HepG2 (cell line): ENCODE measurements around the gene FGFR3. TPM values are rescaled to one million over a fixed set of nuclear protein-coding genes. Genes with fewer than 3 reads are reported as not detected.
A peak's percentile ranks its signal among the peaks of the same experiment; 100 is the strongest.

Experiments used
- CAMTA2 ChIP-seq: sonication (generic); formaldehyde crosslinking; IDR thresholded peaks from 2 replicates; pipeline ENCODE4 v1.4.0; 2020; ENCODE audit warnings: mild to moderate bottlenecking, missing genetic modification reagents, borderline replicate concordance
- ELF4 ChIP-seq: sonication (generic); formaldehyde crosslinking; IDR thresholded peaks from 2 replicates; pipeline ENCODE4 v1.5.0; 2020; ENCODE audit warnings: missing genetic modification reagents, mild to moderate bottlenecking, moderate library complexity, borderline replicate concordance
- EZH2 ChIP-seq: conservative IDR thresholded peaks from 2 replicates; pipeline ENCODE4 v1.6.1; 2012; ENCODE audit warnings: mild to moderate bottlenecking, low read depth, low read length, moderate library complexity
- HNRNPL ChIP-seq: fragments of 200-400 bp; formaldehyde crosslinking; IDR thresholded peaks from 2 replicates; pipeline ENCODE4 v1.6.1; 2017; ENCODE audit warnings: mild to moderate bottlenecking, low read depth, low read length
- JUND ChIP-seq: sonication (generic); formaldehyde crosslinking; IDR thresholded peaks from 2 replicates; pipeline ENCODE4 v1.8.0; 2022; ENCODE audit warnings: mild to moderate bottlenecking, missing genetic modification reagents
- ONECUT2 ChIP-seq: sonication (generic); formaldehyde crosslinking; IDR thresholded peaks from 2 replicates; pipeline ENCODE4 v1.4.0; 2020; ENCODE audit warnings: missing genetic modification reagents
- PLRG1 ChIP-seq: fragments of 450-650 bp; conservative IDR thresholded peaks from 2 replicates; pipeline ENCODE4 v1.6.1; 2016
- STAT5B ChIP-seq: sonication (generic); formaldehyde crosslinking; IDR thresholded peaks from 2 replicates; pipeline ENCODE4 v1.4.0; 2020; ENCODE audit warnings: missing genetic modification reagents
- TEAD2 ChIP-seq: sonication (generic); formaldehyde crosslinking; IDR thresholded peaks from 2 replicates; pipeline ENCODE4 v1.9.0; 2021; ENCODE audit warnings: missing genetic modification reagents
- TOE1 ChIP-seq: sonication (generic); formaldehyde crosslinking; IDR thresholded peaks from 2 replicates; pipeline ENCODE4 v1.4.0; 2020; ENCODE audit warnings: mild to moderate bottlenecking, missing genetic modification reagents
- ZBTB21 ChIP-seq: sonication (generic); formaldehyde crosslinking; IDR thresholded peaks from 2 replicates; pipeline ENCODE4 v1.4.0; 2020; ENCODE audit warnings: missing genetic modification reagents
- ZNF232 ChIP-seq: sonication (generic); formaldehyde crosslinking; IDR thresholded peaks from 2 replicates; pipeline ENCODE4 v1.4.0; 2020; ENCODE audit warnings: missing genetic modification reagents, borderline replicate concordance
- ZNF343 ChIP-seq: sonication (generic); formaldehyde crosslinking; IDR thresholded peaks from 2 replicates; pipeline ENCODE4 v1.4.0; 2020; ENCODE audit warnings: mild to moderate bottlenecking, missing genetic modification reagents
- ZNF431 ChIP-seq: sonication (generic); formaldehyde crosslinking; IDR thresholded peaks from 2 replicates; pipeline ENCODE4 v1.9.0; 2022; ENCODE audit warnings: missing genetic modification reagents, low read depth, mild to moderate bottlenecking, borderline replicate concordance
- ZNF484 ChIP-seq: sonication (generic); formaldehyde crosslinking; IDR thresholded peaks from 2 replicates; pipeline ENCODE4 v1.5.1; 2020; ENCODE audit warnings: mild to moderate bottlenecking, low read depth, missing genetic modification reagents, borderline replicate concordance
- ZNF530 ChIP-seq: sonication (generic); formaldehyde crosslinking; IDR thresholded peaks from 2 replicates; pipeline ENCODE4 v1.5.0; 2020; ENCODE audit warnings: low read depth, mild to moderate bottlenecking, missing genetic modification reagents
- ZNF567 ChIP-seq: sonication (generic); formaldehyde crosslinking; IDR thresholded peaks from 2 replicates; pipeline ENCODE4 v1.8.1; 2023; ENCODE audit warnings: mild to moderate bottlenecking, missing genetic modification reagents, borderline replicate concordance
- ZNF577 ChIP-seq: sonication (generic); formaldehyde crosslinking; IDR thresholded peaks from 2 replicates; pipeline ENCODE4 v1.4.0; 2020; ENCODE audit warnings: mild to moderate bottlenecking, low read depth, missing genetic modification reagents, borderline replicate concordance
- ZNF672 ChIP-seq: sonication (generic); formaldehyde crosslinking; IDR thresholded peaks from 2 replicates; pipeline ENCODE4 v1.8.1; 2022; ENCODE audit warnings: missing genetic modification reagents
- ZNF772 ChIP-seq: sonication (generic); formaldehyde crosslinking; IDR thresholded peaks from 2 replicates; pipeline ENCODE4 v1.5.0; 2020; ENCODE audit warnings: mild to moderate bottlenecking, missing genetic modification reagents
- ZNF879 ChIP-seq: sonication (generic); formaldehyde crosslinking; IDR thresholded peaks from 2 replicates; pipeline ENCODE4 v1.8.1; 2023; ENCODE audit warnings: missing genetic modification reagents
- ZZZ3 ChIP-seq: sonication (generic); formaldehyde crosslinking; IDR thresholded peaks from 2 replicates; pipeline ENCODE4 v1.4.0; 2020; ENCODE audit warnings: missing genetic modification reagents, mild to moderate bottlenecking, borderline replicate concordance
- polyA plus RNA-seq, 8 experiments: library from polyadenylated mRNA; depleted of rRNA in 3 of 8; stranded (reverse) in 7 of 8; unstranded in 1 of 8; fragments of >200 nt; fragmentation: Illumina TruSeq in 4 of 8; extraction: Trizol in 4 of 8; gene quantifications; 2 replicates each; pipeline versions ENCODE4 v1.2.1 to v1.2.3, GENCODE V29; 2011 to 2016; ENCODE audit warnings: low read depth in 4 of 8, missing spikeins in 1 of 8, mixed read lengths in 1 of 8; ENCODE audit not compliant: insufficient read depth in 1 of 8
- total RNA-seq, 5 experiments: library from RNA; depleted of rRNA; stranded (reverse); fragments of >200 nt; fragmentation: Illumina TruSeq; extraction: Trizol; gene quantifications; 2 replicates each; pipeline ENCODE4 v1.2.3, GENCODE V29; 2016; ENCODE audit warnings: low read depth in 1 of 5
- TF ChIP-seq, protein P1 (sequence below), 2 experiments: sonication (generic) in 1 of 2; formaldehyde crosslinking in 1 of 2; IDR thresholded peaks; 2 replicates each; pipeline versions ENCODE4 v1.4.0 to v1.6.1; 2016 to 2020; ENCODE audit warnings: borderline replicate concordance in 1 of 2, low read depth in 1 of 2, mild to moderate bottlenecking in 1 of 2, missing genetic modification reagents in 1 of 2
- TF ChIP-seq, protein P2 (sequence below): conservative IDR thresholded peaks from 2 replicates; pipeline ENCODE4 v1.6.1; 2018; ENCODE audit warnings: missing genetic modification reagents
- TF ChIP-seq, protein P3 (sequence below): sonication (generic); formaldehyde crosslinking; IDR thresholded peaks from 2 replicates; pipeline ENCODE4 v1.5.0; 2020; ENCODE audit warnings: missing genetic modification reagents

FGFR3 gene
- total and polyA plus RNA-seq, 2 of the 13 experiments (the other 11 are each of a cell fraction or from before 2014, with no cell fraction given): 103 to 109 TPM

DNA sequence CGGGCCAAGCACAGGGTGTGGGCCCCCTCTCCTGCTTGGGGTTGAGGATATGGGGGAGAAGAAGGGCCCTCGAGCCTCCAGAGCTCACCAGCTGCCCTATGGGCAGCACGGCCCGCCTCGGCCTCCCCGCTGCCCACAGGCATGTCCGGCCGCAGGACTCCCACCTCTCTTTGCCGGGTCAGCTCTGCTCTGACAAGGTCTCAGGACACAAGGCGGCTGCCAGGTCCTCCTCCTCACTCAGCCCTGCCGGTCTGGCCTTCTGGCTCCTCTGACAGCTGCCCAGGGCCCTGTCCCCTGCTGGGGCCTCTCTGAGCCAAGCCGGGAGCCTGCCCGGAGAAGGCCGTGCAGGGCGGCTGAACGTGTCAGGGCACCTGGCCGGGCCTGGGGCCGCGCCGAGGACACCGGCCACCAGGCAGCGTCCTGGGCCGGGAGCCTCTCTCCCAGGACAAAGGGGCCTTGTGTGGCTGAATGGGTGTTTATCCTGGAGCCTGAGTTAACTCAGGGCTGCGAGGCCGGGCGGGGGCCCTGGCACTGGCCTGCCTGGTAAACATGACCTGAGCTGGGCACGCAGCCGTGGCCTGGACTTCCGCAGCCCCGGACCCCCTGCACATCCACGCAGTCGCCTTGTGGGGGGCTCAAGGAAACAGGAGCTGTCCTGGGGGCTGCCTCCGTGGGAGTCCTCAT lies 46.0 kb upstream of the FGFR3 start (continued):
- no peak for TF ChIP-seq CAMTA2
- TF ChIP-seq TOE1 (CRISPR knock-in tag): no peak
- TF ChIP-seq EZH2: no peak
- no peak for TF ChIP-seq STAT5B (CRISPR knock-in tag)
- peak; percentile 94 for TF ChIP-seq ZNF772 (CRISPR knock-in tag)
- no peak for TF ChIP-seq ZBTB21 (CRISPR knock-in tag)
- TF ChIP-seq PLRG1: no peak
- no peak for TF ChIP-seq ZNF672
- TF ChIP-seq, protein P1, sequence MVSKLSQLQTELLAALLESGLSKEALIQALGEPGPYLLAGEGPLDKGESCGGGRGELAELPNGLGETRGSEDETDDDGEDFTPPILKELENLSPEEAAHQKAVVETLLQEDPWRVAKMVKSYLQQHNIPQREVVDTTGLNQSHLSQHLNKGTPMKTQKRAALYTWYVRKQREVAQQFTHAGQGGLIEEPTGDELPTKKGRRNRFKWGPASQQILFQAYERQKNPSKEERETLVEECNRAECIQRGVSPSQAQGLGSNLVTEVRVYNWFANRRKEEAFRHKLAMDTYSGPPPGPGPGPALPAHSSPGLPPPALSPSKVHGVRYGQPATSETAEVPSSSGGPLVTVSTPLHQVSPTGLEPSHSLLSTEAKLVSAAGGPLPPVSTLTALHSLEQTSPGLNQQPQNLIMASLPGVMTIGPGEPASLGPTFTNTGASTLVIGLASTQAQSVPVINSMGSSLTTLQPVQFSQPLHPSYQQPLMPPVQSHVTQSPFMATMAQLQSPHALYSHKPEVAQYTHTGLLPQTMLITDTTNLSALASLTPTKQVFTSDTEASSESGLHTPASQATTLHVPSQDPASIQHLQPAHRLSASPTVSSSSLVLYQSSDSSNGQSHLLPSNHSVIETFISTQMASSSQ (IDR thresholded peaks at IDR 0.05; ENCODE audit: low read depth): no peak
- TF ChIP-seq, protein P1 (CRISPR knock-in tag; IDR thresholded peaks at IDR 0.05; ENCODE audit: borderline replicate concordance): peak; percentile 71; the same call in 1 of the 2 replicates
- TF ChIP-seq ZNF431 (CRISPR knock-in tag): no peak
- TF ChIP-seq ZNF577 (CRISPR knock-in tag): no peak
- TF ChIP-seq, protein P2, sequence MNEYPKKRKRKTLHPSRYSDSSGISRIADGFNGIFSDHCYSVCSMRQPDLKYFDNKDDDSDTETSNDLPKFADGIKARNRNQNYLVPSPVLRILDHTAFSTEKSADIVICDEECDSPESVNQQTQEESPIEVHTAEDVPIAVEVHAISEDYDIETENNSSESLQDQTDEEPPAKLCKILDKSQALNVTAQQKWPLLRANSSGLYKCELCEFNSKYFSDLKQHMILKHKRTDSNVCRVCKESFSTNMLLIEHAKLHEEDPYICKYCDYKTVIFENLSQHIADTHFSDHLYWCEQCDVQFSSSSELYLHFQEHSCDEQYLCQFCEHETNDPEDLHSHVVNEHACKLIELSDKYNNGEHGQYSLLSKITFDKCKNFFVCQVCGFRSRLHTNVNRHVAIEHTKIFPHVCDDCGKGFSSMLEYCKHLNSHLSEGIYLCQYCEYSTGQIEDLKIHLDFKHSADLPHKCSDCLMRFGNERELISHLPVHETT: no peak
- TF ChIP-seq, protein P3, sequence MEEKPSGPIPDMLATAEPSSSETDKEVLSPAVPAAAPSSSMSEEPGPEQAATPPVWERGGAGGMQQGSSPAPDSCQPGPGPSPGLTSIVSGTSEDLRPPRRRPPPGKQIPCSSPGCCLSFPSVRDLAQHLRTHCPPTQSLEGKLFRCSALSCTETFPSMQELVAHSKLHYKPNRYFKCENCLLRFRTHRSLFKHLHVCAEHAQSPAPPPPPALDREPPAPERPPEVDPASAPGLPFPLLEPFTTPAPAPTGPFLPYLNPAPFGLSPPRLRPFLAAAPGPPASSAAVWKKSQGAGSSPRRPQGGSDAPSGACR (CRISPR knock-in tag): no peak
- TF ChIP-seq ZNF567 (CRISPR knock-in tag): no peak
- no peak for TF ChIP-seq ZNF879 (CRISPR knock-in tag)
- TF ChIP-seq ELF4 (CRISPR knock-in tag): no peak
- no peak for TF ChIP-seq ZNF530 (CRISPR knock-in tag)
- no peak; the same call in 1 of the 2 replicates for TF ChIP-seq ZNF232 (CRISPR knock-in tag)
- TF ChIP-seq ZNF484: no peak
- no peak for TF ChIP-seq JUND (CRISPR knock-in tag)
- no peak for TF ChIP-seq ZZZ3 (CRISPR knock-in tag)
- peak; percentile 100 for TF ChIP-seq HNRNPL
- TF ChIP-seq TEAD2 (CRISPR knock-in tag): 0 out of 2 replicates have a peak, but pooled peaks have one; percentile 73
- no peak for TF ChIP-seq ZNF343
- no peak for TF ChIP-seq ONECUT2 (CRISPR knock-in tag)
